ENCODE results near the gene MAF.

GRCh38 chr16:79547085-79547484 lies 53.5 kb downstream of the MAF start:
- TF ChIP-seq CTCF (IDR thresholded peaks at IDR 0.05) = no peak
- no peak for TF ChIP-seq POLR2AphosphoS5 (IDR thresholded peaks at IDR 0.05)
- no peak for TF ChIP-seq POLR2A (IDR thresholded peaks at IDR 0.05)
- TF ChIP-seq EP300 (IDR thresholded peaks at IDR 0.05) = no peak

Measured in gastroesophageal sphincter (tissue), 3 donors.